Inferior parietal cortex (tissue), 1 donor: Measurements from ENCODE around the gene CWF19L2.
A peak's percentile ranks its signal among the peaks of the same experiment; 100 is the strongest.
"Not testable (repeated sequence)": the region's sequence is repeated elsewhere in the genome, so short reads cannot be mapped to it uniquely, and the experiment has no call there.

Experiments
- DNase-seq: peaks from one replicate; pipeline ENCODE4 v3.0.0-alpha.2; 2016; ENCODE audit errors: extremely low spot score

CWF19L2 gene

DNA sequence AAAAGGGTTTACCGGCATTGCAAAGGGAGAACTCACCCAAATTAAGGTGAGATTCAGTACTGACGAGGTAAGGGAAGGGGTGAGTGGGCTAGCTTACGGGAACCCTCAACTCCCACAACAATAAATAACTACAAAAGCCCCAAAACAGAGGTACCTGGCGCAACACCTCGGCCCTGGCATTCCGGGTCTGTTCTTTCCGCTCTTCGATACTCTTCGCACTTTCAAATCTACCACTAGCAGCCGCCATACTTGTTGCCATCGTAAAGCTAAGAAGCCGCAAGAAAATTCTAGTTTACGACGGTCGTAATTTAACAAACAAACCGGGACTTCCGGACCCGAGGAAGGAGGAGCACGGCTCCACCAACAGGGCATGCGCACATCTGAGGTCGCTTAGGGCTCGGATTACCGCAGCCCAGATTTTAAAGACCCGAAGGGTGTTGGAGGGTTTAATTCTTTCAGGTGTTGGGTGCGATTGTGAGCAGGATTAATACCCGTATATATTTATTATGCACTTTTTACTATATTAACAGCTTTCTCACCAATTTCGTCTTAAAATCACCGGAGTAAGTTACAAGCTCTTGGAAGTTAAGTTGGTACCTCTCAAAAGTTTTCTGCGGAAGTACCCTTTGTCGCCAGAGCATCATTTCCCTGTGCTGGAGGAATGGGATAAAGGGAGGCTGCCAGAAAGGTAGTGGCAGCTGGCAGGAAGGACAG is at the start of gene CWF19L2:
TSS of gene CWF19L2 (minus strand) at position 268 of the 714 bp plus-strand sequence. CDS start at position 259, 9 bp downstream.
- DNase-seq, result peak; percentile 99

- peak; percentile 8 for DNase-seq
Measured at GRCh38 chr11:107505647-107506225, 48.1 kb upstream of the CWF19L2 start.

- DNase-seq, result no peak
Measured at GRCh38 chr11:107504981-107505380, 47.4 kb upstream of the CWF19L2 start.

DNA sequence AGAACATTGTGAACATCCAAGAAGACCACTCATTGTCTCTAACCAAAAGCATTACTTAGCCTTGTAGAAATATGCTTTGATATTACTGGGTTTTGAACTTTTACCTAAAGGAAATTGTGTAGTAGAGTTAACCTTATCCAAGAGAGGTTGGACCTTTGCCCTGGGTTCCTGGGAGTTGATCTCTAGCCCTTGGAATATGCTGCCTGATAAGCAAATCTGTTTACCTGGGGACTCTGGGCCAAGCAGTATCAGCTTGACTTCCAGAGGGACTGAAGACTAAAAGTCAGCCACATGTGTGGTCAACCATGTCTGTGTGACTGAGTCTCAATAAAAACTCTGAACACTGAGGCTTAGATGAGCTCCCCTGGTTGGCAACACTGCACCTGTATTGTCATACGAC is 44.1 kb upstream of the CWF19L2 start:
- no peak for DNase-seq

DNA sequence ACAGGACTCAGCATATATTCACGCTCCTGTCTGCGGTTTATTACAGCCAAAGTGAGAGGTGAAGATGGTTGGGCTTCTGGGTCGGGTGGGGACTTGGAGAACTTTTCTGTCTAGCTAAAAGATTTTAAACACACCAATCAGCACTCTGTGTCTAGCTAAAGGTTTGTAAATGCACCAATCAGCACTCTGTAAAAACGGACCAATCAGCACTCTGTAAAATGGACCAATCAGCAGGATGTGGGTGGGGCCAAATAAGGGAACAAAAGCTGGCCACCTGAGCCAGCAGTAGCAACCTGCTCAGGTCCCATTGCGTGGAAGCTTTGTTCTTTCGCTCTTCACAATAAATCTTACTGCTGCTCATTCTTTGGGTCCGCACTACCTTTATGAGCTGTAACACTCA is 39.7 kb upstream of the CWF19L2 start:
- DNase-seq, result not testable (repeated sequence)

DNA sequence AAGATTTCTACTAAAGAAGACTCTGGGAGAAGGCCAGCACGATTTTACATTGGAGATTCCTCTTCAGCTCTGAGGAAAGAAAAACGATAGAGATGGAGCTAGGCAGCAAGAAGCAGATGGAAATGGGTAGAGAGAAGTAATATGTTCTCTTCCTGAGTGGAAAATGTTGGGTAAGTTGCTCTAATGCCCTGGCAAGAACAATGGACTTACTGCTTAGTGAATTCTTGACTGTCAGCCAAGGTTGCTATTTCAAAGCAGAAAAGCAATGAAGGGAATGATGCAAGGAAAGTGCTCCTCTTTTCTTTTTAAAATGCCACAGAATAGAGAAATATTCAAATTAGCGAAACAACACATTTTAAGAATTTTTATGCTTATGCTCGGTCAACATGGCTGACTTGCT is 38.4 kb upstream of the CWF19L2 start:
- DNase-seq, result no peak

GRCh38 chr11:107494055-107494454 is 36.4 kb upstream of the CWF19L2 start:
- DNase-seq, result no peak

DNA sequence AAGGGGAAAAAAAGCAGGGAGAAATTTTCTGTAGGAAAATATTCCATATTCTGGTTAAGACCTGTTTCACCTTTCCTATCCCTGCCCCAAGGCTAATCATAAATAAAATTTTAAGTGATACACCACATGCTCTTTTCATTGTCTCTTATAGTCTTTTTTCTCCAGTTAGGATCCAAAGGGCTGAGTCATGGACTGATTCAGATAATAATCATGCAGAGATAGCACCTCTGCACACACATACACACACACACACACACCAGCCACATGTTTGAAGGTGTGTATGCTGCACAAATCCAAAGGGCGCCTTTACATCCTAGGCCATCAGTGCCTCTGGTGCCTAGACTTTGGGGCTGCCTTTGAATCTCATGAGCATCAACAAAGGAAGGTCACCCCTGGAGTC is 35.5 kb upstream of the CWF19L2 start:
- DNase-seq, result no peak

- DNase-seq, result no peak
Measured at GRCh38 chr11:107490836-107491235, 33.2 kb upstream of the CWF19L2 start.

GRCh38 chr11:107482234-107482633 is 24.6 kb upstream of the CWF19L2 start:
- DNase-seq, result no peak

DNA sequence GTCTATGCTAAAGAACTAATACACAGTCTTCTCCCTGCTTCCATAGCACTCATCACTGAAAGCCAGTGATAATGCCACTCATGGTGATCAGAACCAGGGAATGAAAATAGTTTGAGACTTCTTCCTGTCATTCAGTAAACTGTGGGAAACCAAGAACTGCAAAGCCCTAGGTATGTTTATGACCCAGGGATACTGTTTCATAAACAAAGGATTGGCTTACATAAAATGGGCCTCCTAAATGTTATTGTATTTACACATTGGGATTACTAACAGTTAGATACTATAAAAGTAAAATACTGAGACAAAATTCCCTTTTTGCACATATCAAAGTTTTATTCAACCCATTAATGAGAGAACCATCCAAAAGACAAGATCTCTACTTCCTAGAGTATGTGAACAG is 21.3 kb upstream of the CWF19L2 start:
- DNase-seq, result no peak

GRCh38 chr11:107477820-107478219 is 20.2 kb upstream of the CWF19L2 start:
- no peak for DNase-seq

DNA sequence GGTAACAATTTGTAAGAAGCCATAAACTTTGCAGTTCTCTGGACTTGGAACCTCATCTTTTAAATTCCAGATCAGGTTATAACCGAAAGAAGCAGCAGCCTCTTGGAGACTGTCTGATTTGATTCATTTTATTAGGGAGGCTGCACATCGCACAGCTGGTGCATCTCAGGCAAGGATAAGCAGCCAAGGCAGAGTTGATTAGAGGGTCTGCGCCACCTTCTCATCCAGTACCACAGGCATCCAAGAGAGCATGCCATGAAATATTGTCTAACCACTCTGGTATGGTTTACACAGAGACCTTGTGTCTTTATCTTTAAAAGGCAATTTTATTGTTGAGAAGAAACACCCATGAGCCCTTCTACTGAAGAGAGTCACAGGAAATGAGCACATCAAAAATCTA is 16.2 kb upstream of the CWF19L2 start:
- DNase-seq, result no peak

DNA sequence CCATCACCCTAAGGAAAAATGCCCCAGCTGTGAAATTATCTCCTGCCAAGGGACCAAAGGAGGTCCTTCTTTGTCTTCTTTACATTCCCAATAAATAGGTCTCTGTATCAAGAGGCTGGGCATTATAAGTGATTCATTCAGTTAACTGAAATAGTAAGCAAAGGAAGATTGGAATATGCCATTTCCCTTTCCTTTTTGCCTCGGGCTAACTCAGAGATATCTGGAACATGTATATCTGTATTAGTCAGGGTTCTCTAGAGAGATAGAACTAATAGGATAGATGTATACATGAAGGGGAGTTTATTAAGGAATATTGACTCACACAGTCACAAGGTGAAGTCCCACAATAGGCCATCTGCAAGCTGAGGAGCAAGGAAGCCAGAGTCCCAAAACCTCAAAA is 15.3 kb upstream of the CWF19L2 start:
- DNase-seq, result no peak

GRCh38 chr11:107468596-107468995 is 11.0 kb upstream of the CWF19L2 start:
- DNase-seq, result no peak

DNA sequence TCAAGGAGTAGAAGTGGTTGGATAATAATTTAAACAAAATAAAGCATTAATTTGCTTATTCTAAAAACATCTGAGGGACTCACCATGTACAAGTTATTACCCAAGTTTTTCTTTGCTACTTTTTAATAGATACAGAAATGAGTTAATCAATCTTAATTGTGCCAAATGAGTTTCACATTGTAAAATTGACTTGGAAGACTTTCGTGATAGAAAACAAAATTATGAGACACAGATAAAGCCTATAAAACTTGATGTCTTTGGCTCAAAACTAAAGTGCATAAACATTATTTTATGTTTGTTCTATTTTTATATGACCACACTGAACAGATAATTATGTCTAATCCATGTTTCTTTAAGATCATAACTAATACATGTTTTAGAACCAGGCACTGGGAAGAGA is 10.1 kb upstream of the CWF19L2 start:
- DNase-seq, result no peak

DNA sequence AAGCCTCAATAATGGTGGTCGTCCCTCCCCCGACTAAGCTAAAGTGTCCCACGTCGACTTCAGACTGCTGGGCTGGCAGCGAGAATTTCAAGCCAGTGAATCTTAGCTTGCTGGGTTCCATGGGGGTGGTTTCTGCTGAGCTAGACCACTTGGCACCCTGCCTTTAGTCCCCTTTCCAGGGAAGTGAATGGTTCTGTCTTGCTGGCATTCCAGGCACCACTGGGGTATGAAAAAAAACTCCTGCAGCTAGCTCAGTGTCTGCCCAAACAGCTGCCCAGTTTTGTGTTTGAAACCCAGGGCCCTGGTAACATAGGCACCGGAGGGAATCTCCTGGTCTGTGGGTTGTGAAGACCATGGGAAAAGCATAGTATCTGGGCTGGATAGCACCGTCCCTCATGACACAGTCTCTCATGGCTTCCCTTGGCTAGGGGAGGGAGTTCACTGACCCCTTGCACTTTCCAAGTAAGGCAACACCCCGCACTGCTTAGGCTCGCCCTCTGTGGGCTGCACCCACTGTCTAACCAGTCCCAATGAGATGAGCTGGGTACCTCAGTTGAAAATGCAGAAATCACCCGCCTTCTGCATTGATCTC is 8.7 kb upstream of the CWF19L2 start:
- not testable (repeated sequence) for DNase-seq

DNA sequence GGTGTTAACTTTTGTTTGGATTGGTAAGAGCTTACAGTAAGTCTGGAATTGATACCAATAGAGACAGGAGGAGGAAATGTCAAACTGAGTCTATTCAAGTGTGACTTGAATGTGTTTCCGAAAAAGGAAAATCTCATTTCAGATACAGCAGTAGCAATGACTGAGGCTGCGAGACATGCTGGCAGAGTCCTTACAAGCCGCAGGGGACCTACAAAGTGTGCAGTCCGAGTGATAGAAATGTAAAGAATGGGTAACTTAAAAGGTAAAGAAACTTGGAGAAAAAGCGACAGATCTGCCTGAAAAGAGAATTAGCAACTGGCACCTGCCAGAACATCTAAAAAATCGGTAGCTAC is 444 bp downstream of the CWF19L2 start:
- no peak for DNase-seq

DNA sequence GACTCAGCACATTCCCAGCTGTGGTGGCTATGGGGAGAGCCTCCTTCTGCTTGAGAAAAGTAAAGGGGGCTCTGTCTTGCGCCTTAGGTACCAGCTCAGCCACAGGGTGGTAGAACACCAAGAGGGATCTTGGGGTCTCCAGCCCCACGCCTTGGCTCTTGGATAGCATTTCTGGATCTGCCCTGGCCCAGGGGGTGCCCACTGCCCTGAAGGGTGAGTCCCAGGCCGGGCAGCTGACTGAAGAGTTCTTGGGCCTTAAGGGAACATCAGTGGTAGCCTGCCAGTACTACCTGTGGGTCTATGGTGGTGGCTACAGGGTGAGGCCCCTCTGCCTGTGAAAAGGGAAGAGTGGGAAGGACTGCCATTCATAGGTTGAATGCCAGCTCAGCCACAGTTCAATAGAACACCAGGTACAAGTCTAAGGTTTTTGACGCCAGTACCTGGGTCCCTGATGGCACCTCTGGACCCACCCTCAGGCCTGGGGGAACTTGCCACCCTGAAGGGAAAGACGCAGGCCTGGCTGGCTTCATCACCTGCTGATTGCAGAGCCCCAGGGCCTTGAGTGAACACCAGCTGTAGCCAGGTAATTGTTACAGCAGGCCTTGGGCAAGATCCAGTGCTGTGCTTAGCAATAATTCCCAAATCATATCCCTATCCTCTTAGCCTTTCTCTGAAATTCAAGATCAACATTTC is 3.9 kb downstream of the CWF19L2 start:
- no peak for DNase-seq

- DNase-seq, result no peak
Measured at GRCh38 chr11:107446822-107447431, 10.7 kb downstream of the CWF19L2 start.

DNA sequence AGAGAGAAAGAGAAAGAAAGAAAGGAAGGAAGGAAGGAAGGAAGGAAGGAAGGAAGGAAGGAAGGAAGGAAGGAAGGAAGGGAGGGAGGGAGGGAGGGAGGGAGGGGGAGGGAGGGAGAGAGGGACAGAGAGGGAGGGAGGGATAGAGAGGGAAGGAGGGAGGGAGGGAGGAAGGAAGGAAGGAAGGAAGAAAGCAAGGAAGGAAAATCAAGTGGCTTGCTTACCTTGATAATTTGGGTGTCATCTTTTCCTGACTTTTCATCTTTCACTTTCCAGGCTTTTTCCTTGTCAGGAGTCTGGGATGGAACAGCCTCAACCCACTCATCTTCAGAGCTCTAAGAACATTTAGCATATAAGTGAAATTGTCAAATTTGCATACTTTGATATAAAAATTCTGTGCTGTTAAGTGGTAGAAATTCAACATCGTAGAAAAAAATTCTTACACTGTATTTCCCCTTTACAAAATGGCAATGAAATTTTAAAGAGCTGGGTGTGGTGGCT is 14.9 kb downstream of the CWF19L2 start:
- no peak for DNase-seq

DNA sequence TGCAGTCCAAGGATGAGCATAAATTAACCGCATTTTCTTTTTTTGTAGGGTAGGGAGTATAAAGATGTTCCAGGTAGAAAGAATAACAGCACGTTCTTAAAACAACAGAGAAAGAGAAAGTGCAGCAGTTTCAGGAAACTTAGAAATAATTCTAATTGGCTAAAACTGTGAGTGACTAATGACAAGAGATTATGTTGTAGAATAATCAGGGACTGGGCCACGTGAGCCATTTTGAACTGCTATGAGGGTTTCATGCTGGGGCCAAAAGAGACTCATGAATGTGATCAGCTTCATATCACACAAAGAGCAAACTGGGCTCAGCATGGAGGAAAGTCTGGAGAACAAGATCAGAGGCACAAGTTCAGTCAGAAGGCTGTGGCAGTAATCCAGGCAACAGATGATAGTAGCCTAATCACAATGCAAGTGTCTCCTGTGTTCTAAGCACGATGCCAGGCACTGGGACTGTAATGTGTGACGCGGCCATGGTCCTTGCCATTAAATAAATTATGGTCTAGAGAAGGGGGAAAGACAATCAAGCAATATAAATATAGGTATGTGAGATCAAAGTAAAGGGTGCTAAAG is 17.9 kb downstream of the CWF19L2 start:
- DNase-seq, result no peak
